ENCODE results near the gene CUX1.

CUX1 gene

DNA sequence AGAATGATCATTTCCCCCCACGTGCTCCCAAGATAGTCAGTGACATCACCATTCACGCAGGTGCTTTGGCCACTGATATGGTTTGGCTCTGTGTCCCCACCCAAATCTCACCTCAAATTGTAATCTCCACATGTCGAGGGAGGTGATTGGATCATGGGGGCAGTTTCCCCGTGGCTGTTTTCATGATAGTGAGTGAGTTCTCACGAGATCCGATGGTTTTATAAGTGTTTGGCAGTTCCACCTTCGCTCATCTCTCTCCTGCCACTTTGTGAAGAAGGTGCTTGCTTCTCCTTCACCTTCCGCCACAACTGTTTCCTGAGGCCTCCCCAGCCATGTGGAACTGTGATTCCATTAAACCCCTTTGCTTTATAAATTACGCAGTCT, 263.8 kb downstream of the CUX1 start:
- TF ChIP-seq, protein P1, sequence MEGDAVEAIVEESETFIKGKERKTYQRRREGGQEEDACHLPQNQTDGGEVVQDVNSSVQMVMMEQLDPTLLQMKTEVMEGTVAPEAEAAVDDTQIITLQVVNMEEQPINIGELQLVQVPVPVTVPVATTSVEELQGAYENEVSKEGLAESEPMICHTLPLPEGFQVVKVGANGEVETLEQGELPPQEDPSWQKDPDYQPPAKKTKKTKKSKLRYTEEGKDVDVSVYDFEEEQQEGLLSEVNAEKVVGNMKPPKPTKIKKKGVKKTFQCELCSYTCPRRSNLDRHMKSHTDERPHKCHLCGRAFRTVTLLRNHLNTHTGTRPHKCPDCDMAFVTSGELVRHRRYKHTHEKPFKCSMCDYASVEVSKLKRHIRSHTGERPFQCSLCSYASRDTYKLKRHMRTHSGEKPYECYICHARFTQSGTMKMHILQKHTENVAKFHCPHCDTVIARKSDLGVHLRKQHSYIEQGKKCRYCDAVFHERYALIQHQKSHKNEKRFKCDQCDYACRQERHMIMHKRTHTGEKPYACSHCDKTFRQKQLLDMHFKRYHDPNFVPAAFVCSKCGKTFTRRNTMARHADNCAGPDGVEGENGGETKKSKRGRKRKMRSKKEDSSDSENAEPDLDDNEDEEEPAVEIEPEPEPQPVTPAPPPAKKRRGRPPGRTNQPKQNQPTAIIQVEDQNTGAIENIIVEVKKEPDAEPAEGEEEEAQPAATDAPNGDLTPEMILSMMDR (conservative IDR thresholded peaks at IDR 0.05; ENCODE audit: low read depth, low read length), result no peak
- no peak overlapping the region for H3K9ac ChIP-seq
- no peak overlapping the region for H3K4me3 ChIP-seq (IDR thresholded peaks at IDR 0.05; ENCODE audit: insufficient read depth, low read depth, low read length)
- H3K27me3 ChIP-seq (ENCODE audit: insufficient read depth, low read depth), result no peaks in the 10 kb centered on the region
- no peaks in the 10 kb centered on the region for H3K36me3 ChIP-seq (ENCODE audit: insufficient read depth)
- no peak overlapping the region for H3K27ac ChIP-seq
- H2AFZ ChIP-seq (ENCODE audit: low read depth), result no peak overlapping the region
- no peaks in the 10 kb centered on the region for H3K79me2 ChIP-seq (ENCODE audit: insufficient read depth, low read depth)
- H3K4me1 ChIP-seq (ENCODE audit: low read depth, poor library complexity, severe bottlenecking), result no peaks in the 10 kb centered on the region
- H3K4me2 ChIP-seq, result no peak overlapping the region
- H4K20me1 ChIP-seq (ENCODE audit: insufficient read depth), result no peaks in the 10 kb centered on the region

DNA sequence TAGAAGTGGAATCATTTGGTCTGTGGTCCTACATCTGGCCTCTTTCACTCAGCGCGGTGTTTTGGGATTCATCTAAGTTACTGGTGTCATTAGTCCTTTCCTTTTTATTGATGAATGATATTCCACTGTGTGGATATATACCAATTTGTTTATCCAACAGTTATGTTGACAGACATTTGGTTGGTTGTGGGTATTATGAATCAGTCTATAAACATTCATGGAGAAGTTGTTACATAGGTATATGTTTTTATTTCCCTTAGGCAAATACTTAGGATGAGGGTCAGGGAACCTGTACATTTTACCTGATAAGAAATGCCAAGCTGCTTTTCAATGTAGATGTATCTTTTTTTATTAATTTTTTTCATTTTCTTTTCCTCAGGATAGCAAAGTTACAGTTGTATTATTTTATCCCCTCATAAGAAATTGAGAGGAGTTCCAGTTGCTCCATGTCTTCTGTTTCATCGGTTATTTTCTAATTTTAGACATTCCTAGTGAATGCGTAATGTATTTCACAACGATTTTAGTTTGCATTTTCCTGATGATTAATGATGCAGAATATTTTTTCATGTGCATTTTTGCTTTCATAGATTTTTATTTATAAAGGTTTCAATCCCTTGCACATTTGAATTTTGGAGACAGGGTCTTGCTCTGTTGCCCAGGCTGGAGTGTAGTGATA, 265.4 kb downstream of the CUX1 start:
- TF ChIP-seq, protein P1 (conservative IDR thresholded peaks at IDR 0.05; ENCODE audit: low read depth, low read length), result no peak
- Histone ChIP-seq H3K4me2 (no peak overlapping the region), H2AFZ (ENCODE audit: low read depth) (no peak overlapping the region), H3K36me3 (ENCODE audit: insufficient read depth) (no peaks in the 10 kb centered on the region), H3K27ac (no peak overlapping the region), H3K27me3 (ENCODE audit: insufficient read depth, low read depth) (no peaks in the 10 kb centered on the region), H3K4me1 (ENCODE audit: low read depth, poor library complexity, severe bottlenecking) (no peaks in the 10 kb centered on the region), H3K79me2 (ENCODE audit: insufficient read depth, low read depth) (no peaks in the 10 kb centered on the region), H3K4me3 (IDR thresholded peaks at IDR 0.05; ENCODE audit: insufficient read depth, low read depth, low read length) (no peak overlapping the region), H3K9ac (no peak overlapping the region), H4K20me1 (ENCODE audit: insufficient read depth) (no peaks in the 10 kb centered on the region)

DNA sequence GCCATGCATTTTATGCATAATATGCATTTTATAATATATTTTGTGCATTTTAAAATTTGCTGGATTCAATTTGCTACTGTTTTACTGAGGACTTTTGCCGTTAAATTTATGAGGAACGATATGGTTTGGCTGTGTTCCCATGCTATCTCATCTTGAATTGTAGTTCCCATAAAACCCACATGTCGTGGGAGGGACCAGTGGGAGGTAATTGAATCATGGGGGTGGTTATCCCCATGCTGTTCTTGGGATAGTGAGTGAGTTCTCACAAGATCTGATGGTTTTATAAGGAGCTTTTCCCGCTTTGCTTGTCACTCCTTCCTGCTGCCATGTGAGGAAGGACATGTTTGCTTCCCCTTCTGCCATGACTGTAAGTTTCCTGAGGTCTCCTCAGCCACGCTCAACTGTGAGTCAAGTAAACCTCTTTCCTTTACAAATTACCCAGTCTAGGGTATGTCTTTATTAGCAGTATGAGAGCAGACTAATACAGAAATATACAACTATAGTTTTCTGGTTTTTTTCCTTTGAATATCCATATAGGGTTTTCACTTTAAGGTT, 267.9 kb downstream of the CUX1 start:
- no peak overlapping the region for H3K9ac ChIP-seq
- H3K27me3 ChIP-seq (ENCODE audit: insufficient read depth, low read depth), result no peaks in the 10 kb centered on the region
- TF ChIP-seq, protein P1 (conservative IDR thresholded peaks at IDR 0.05; ENCODE audit: low read depth, low read length), result no peak
- H3K4me1 ChIP-seq (ENCODE audit: low read depth, poor library complexity, severe bottlenecking), result no peaks in the 10 kb centered on the region
- H3K79me2 ChIP-seq (ENCODE audit: insufficient read depth, low read depth), result no peaks in the 10 kb centered on the region
- H3K4me2 ChIP-seq, result no peak overlapping the region
- no peaks in the 10 kb centered on the region for H3K36me3 ChIP-seq (ENCODE audit: insufficient read depth)
- H3K27ac ChIP-seq, result no peak overlapping the region
- H3K4me3 ChIP-seq (IDR thresholded peaks at IDR 0.05; ENCODE audit: insufficient read depth, low read depth, low read length), result no peak overlapping the region
- no peak overlapping the region for H2AFZ ChIP-seq (ENCODE audit: low read depth)
- no peaks in the 10 kb centered on the region for H4K20me1 ChIP-seq (ENCODE audit: insufficient read depth)

DNA sequence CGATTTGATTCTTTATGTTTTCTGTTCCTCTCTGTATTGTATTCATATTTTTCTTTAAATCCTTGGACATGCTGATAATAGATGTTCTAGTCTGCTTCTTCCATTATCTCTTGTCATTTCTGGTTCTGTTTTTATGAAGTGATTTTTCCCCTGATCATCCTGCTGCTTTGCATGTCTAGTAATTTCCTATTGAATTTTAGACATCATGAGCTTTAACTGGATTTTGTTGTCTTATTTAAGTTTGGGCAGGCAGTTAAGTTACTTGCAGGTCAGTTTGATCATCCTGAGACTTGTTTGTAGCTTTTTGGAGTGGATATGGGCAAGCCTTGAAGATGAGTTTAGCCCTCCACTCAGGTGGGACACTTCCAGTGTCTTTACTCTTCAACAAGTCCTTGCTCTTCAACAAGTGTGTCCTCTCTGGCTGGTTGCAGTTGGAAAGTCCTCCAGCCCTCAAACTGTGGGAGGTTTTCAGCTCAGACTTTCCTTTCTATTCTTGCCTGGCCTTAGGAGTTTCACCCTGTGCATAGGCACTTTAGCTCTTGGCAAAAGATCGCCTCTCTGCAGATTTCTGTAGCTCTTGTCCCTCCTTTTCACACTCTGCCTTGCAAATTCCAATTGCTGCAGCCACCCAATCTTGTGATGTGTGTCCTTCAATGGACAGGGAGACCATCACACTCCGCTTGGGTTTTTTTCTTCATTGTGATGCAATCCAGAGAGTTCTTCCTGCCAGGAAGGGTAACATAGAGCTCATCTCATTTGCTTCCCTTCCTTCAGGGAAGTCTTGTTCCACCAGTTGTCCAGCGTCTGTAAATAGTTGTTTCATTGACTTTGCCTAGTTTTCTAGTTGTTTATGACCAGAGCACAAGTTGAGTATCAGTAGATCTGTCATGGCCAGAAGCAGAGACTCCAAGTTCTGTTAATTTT, 272.0 kb downstream of the CUX1 start:
- no peaks in the 10 kb centered on the region for H4K20me1 ChIP-seq (ENCODE audit: insufficient read depth)
- TF ChIP-seq, protein P1 (conservative IDR thresholded peaks at IDR 0.05; ENCODE audit: low read depth, low read length), result no peak
- H3K9ac ChIP-seq, result no peak overlapping the region
- H2AFZ ChIP-seq (ENCODE audit: low read depth), result no peak overlapping the region
- no peak overlapping the region for H3K4me3 ChIP-seq (IDR thresholded peaks at IDR 0.05; ENCODE audit: insufficient read depth, low read depth, low read length)
- H3K27ac ChIP-seq, result no peak overlapping the region
- no peaks in the 10 kb centered on the region for H3K4me1 ChIP-seq (ENCODE audit: low read depth, poor library complexity, severe bottlenecking)
- H3K4me2 ChIP-seq, result no peak overlapping the region
- no peaks in the 10 kb centered on the region for H3K27me3 ChIP-seq (ENCODE audit: insufficient read depth, low read depth)
- no peaks in the 10 kb centered on the region for H3K36me3 ChIP-seq (ENCODE audit: insufficient read depth)
- no peaks in the 10 kb centered on the region for H3K79me2 ChIP-seq (ENCODE audit: insufficient read depth, low read depth)

All from KMS-11 (cell line).